KMS-11 (cell line): Measurements from ENCODE around the gene IL17RA.

Experiments used
- H2AFZ ChIP-seq: fragments of 200-600 bp; sonication (generic); 2 replicates; pipeline ENCODE4 v1.6.1; 2016; ENCODE audit warnings: antibody characterized with exemption, mixed run types, low read depth
- H3K27ac ChIP-seq: fragments of 200-600 bp; sonication (generic); 2 replicates; pipeline ENCODE4 v1.6.1; 2016; ENCODE audit warnings: mild to moderate bottlenecking, mixed run types
- H3K27me3 ChIP-seq: fragments of 200-600 bp; sonication (generic); 2 replicates; pipeline ENCODE4 v1.6.1; 2017; ENCODE audit warnings: mild to moderate bottlenecking, low read depth, mixed run types, moderate library complexity; ENCODE audit not compliant: insufficient read depth
- H3K36me3 ChIP-seq: fragments of 200-600 bp; sonication (generic); 2 replicates; pipeline ENCODE4 v1.6.1; 2017; ENCODE audit warnings: mild to moderate bottlenecking, mixed run types; ENCODE audit not compliant: insufficient read depth
- H3K4me1 ChIP-seq: fragments of 200-600 bp; sonication (generic); 2 replicates; pipeline ENCODE4 v1.6.1; 2016; ENCODE audit warnings: mild to moderate bottlenecking, low read depth, mixed run types; ENCODE audit not compliant: poor library complexity, severe bottlenecking
- H3K4me2 ChIP-seq: fragments of 200-600 bp; sonication (generic); 2 replicates; pipeline ENCODE4 v1.7.0; 2016; ENCODE audit warnings: mild to moderate bottlenecking, mixed run types
- H3K4me3 ChIP-seq: fragments of 200-600 bp; sonication (generic); IDR thresholded peaks from 2 replicates; pipeline ENCODE4 v1.6.1; 2017; ENCODE audit warnings: low read depth, low read length, mixed read lengths; ENCODE audit not compliant: insufficient read depth
- H3K79me2 ChIP-seq: fragments of 200-600 bp; sonication (generic); 2 replicates; pipeline ENCODE4 v1.6.1; 2016; ENCODE audit warnings: low read depth, mixed run types; ENCODE audit not compliant: insufficient read depth
- H3K9ac ChIP-seq: fragments of 200-600 bp; sonication (generic); 2 replicates; pipeline ENCODE4 v1.6.1; 2016; ENCODE audit warnings: mild to moderate bottlenecking, mixed run types
- H4K20me1 ChIP-seq: fragments of 200-600 bp; sonication (generic); 2 replicates; pipeline ENCODE4 v1.6.1; 2016; ENCODE audit warnings: mild to moderate bottlenecking, mixed run types; ENCODE audit not compliant: insufficient read depth
- CTCF ChIP-seq: fragments of 200-600 bp; sonication (generic); conservative IDR thresholded peaks from 2 replicates; pipeline ENCODE4 v1.6.1; 2017; ENCODE audit warnings: low read depth, mild to moderate bottlenecking, antibody characterized with exemption, low read length, moderate library complexity, mixed read lengths

The IL17RA gene

GRCh38 chr22:17164392-17165024, 79.7 kb downstream of the IL17RA start:
- no peaks in the 10 kb centered on the region for H3K4me1 ChIP-seq
- H4K20me1 ChIP-seq, result no peaks in the 10 kb centered on the region
- H3K4me3 ChIP-seq, result no peak overlapping the region
- H3K36me3 ChIP-seq, result no peaks in the 10 kb centered on the region
- no peak overlapping the region for H3K27ac ChIP-seq
- no peak overlapping the region for H3K9ac ChIP-seq
- TF ChIP-seq CTCF, result 0 out of 2 replicates have a peak, but pooled peaks have one; percentile 24
- H2AFZ ChIP-seq, result no peak overlapping the region
- peaks cover 13% of the 10 kb centered on the region; the same call in 1 of the 2 replicates for H3K27me3 ChIP-seq
- no peaks in the 10 kb centered on the region for H3K79me2 ChIP-seq
- H3K4me2 ChIP-seq, result no peak overlapping the region
